SK-N-SH (cell line): ENCODE measurements around the gene IGSF9B. TPM values are rescaled to one million over a fixed set of nuclear protein-coding genes. Genes with fewer than 3 reads are reported as not detected.

Source experiments
- CTCF ChIA-PET: fragments of 300-600, 350-600 bp; formaldehyde crosslinking; extraction: SDS; loops from one replicate; lab custom pipeline; 2021; lab: Yijun Ruan, JAX
- POLR2A ChIA-PET: fragments of 350-600 bp; sonication (Branson Sonifier 250); formaldehyde crosslinking; extraction: SDS; loops from one replicate; lab custom pipeline; 2020; ENCODE audit warnings: antibody characterized with exemption, inconsistent platforms; lab: Yijun Ruan, JAX
- DNase-seq: peaks from one replicate; pipeline ENCODE4 v3.0.0; 2012
- H2AFZ ChIP-seq: fragments of 200-600 bp; sonication (generic); 2 replicates; pipeline ENCODE4 v1.8.1; 2016; ENCODE audit warnings: antibody characterized with exemption, mild to moderate bottlenecking, low read depth
- H3F3A ChIP-seq: fragments of 200-600 bp; sonication (generic); replicated peaks from 2 replicates; pipeline ENCODE3; 2016; ENCODE audit warnings: antibody characterized with exemption, mild to moderate bottlenecking; ENCODE audit not compliant: insufficient read depth
- H3K27ac ChIP-seq, 2 experiments: fragments of 200-500 bp in 1 of 2; fragments of 200-600 bp in 1 of 2; sonication (Bioruptor generic) in 1 of 2; sonication (generic), shearing (Covaris generic) in 1 of 2; 2 replicates each; pipeline versions ENCODE4 v1.5.1 to v1.6.1; 2014 to 2016; ENCODE audit warnings: low read depth in 2 of 2, inconsistent platforms in 1 of 2, low read length in 1 of 2, mild to moderate bottlenecking in 1 of 2, mixed read lengths in 1 of 2
- H3K27me3 ChIP-seq: fragments of 200-600 bp; sonication (generic), shearing (Covaris generic); 2 replicates; pipeline ENCODE4 v1.6.1; 2016; ENCODE audit warnings: mixed run types; ENCODE audit not compliant: insufficient read depth
- H3K36me3 ChIP-seq, 2 experiments: fragments of 200-500 bp in 1 of 2; fragments of 200-600 bp in 1 of 2; sonication (Bioruptor generic) in 1 of 2; sonication (generic) in 1 of 2; replicated peaks in 1 of 2; 2 replicates each; pipeline versions ENCODE3 to v1.5.1; 2014 to 2016; ENCODE audit warnings: low read length in 1 of 2, mild to moderate bottlenecking in 1 of 2; ENCODE audit not compliant: insufficient read depth in 2 of 2, control insufficient read depth in 1 of 2
- H3K4me1 ChIP-seq, 2 experiments: fragments of 200-500 bp in 1 of 2; fragments of 200-600 bp in 1 of 2; sonication (Bioruptor generic) in 1 of 2; sonication (generic), shearing (Covaris generic) in 1 of 2; 2 replicates each; pipeline versions ENCODE4 v1.5.1 to v1.6.1; 2014 to 2016; ENCODE audit warnings: low read depth in 1 of 2, low read length in 1 of 2, mixed run types in 1 of 2; ENCODE audit not compliant: insufficient read depth in 2 of 2, control insufficient read depth in 1 of 2
- H3K4me2 ChIP-seq: fragments of 200-600 bp; sonication (generic), shearing (Covaris generic); 2 replicates; pipeline ENCODE4 v1.6.1; 2017; ENCODE audit warnings: mixed run types
- H3K4me3 ChIP-seq, 2 experiments: fragments of 200-500 bp in 1 of 2; fragments of 200-600 bp in 1 of 2; sonication (Bioruptor generic) in 1 of 2; sonication (generic), shearing (Covaris generic) in 1 of 2; 2 replicates each; pipeline versions ENCODE4 v1.5.1 to v1.8.1; 2014 to 2016; ENCODE audit warnings: low read depth in 2 of 2, inconsistent platforms in 1 of 2, low read length in 1 of 2, mild to moderate bottlenecking in 1 of 2, mixed read lengths in 1 of 2, moderate library complexity in 1 of 2
- H3K79me2 ChIP-seq: fragments of 200-600 bp; sonication (generic); 2 replicates; pipeline ENCODE4 v1.8.1; 2017; ENCODE audit warnings: mild to moderate bottlenecking; ENCODE audit not compliant: insufficient read depth
- H3K9ac ChIP-seq: fragments of 200-600 bp; sonication (generic); 2 replicates; pipeline ENCODE4 v1.6.1; 2017; ENCODE audit warnings: mixed run types
- H3K9me2 ChIP-seq: fragments of 200-600 bp; sonication (generic); 2 replicates; pipeline ENCODE4 v1.6.1; 2017; ENCODE audit warnings: mixed run types
- H3K9me3 ChIP-seq: fragments of 200-600 bp; sonication (generic); 2 replicates; pipeline ENCODE4 v1.6.1; 2017; ENCODE audit warnings: mixed run types, mild to moderate bottlenecking, moderate library complexity
- H4K20me1 ChIP-seq: fragments of 200-600 bp; sonication (generic); 2 replicates; pipeline ENCODE4 v1.6.1; 2017; ENCODE audit warnings: mild to moderate bottlenecking, mixed run types; ENCODE audit not compliant: insufficient read depth
- CHD2 ChIP-seq: fragments of 150-350 bp; IDR thresholded peaks from 2 replicates; pipeline ENCODE4 v1.6.1; 2018; ENCODE audit warnings: low read length; ENCODE audit not compliant: partially characterized antibody
- FOSL2 ChIP-seq: IDR thresholded peaks from 2 replicates; pipeline ENCODE4 v1.4.0; 2012; ENCODE audit warnings: low read depth, mild to moderate bottlenecking, moderate library complexity, borderline replicate concordance
- FOXM1 ChIP-seq: IDR thresholded peaks from 2 replicates; pipeline ENCODE4 v1.4.0; 2012; ENCODE audit warnings: low read depth, mild to moderate bottlenecking
- GATA2 ChIP-seq: sonication (generic); formaldehyde crosslinking; IDR thresholded peaks from 2 replicates; pipeline ENCODE4 v1.5.0; 2020; ENCODE audit warnings: mild to moderate bottlenecking, missing genetic modification reagents
- MXI1 ChIP-seq: IDR thresholded peaks from 2 replicates; pipeline ENCODE4 v1.6.1; 2012; ENCODE audit warnings: mild to moderate bottlenecking, low read depth, low read length, improper control_type of control experiment
- NFIC ChIP-seq: IDR thresholded peaks from 2 replicates; pipeline ENCODE4 v1.4.0; 2012; ENCODE audit warnings: borderline replicate concordance
- POLR2AphosphoS5 ChIP-seq: IDR thresholded peaks from 2 replicates; pipeline ENCODE4 v1.6.1; 2012; ENCODE audit warnings: low read depth, low read length
- RAD21 ChIP-seq: IDR thresholded peaks from 2 replicates; pipeline ENCODE4 v1.6.1; 2012; ENCODE audit warnings: mild to moderate bottlenecking, low read length
- RCOR1 ChIP-seq: fragments of 150-350 bp; IDR thresholded peaks from 2 replicates; pipeline ENCODE4 v1.6.1; 2017; ENCODE audit warnings: antibody characterized with exemption, low read length
- WGBS: methylation state at CpG from one replicate; pipeline ENCODE4 v1.1.6; 2017; ENCODE audit warnings: low lambda C conversion rate; 5-methylcytosine and 5-hydroxymethylcytosine counted together
- polyA plus RNA-seq, 3 experiments: library from polyadenylated mRNA; depleted of rRNA; stranded (reverse); fragments of >200 nt; gene quantifications; 2 replicates each; pipeline ENCODE4 v1.2.3, GENCODE V29; 2012

IGSF9B gene
- polyA plus RNA-seq, 1 of the 3 experiments (the other 2 are of a cell fraction), result 0.41 TPM

DNA sequence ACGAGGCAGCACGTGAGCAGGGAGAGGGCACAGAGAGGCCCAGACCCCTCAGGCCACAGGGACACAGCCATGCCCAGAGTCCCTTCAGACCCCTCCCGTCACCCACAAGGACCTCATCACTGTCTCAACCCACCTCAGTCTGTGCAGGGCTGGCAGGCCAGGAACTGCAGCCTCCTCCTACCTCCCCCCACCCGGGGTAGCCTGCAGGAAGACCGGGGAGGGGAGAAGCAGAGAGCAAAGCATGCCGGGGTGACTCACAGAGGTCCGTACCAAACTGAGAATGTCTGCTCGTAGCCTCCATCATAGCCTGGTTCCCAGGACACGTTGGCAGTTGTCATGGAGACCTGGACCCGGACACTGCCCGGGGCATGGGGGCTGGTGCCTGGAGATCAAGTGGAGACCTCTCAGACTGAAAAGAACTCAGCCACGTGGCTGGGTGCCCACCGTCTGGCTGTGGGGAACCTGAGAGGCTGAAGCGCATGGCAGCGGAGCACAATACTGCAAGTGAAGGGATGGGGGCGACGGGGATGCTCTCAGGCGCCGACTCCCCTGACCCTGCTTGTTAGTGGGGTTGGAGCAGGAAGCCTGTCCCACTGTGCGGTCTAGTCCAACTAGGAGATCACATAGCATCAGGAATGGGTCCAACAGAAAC, 27.2 kb downstream of the IGSF9B start:
- H3F3A ChIP-seq, result no peaks in the 10 kb centered on the region
- H3K9me3 ChIP-seq, result no peaks in the 10 kb centered on the region
- no peaks in the 10 kb centered on the region for H3K36me3 ChIP-seq
- no peak overlapping the region for H3K9ac ChIP-seq
- WGBS, result 38% methylated on average over 12 of the region's 20 CpGs
- peak; percentile 80 for DNase-seq
- H3K4me3 ChIP-seq, result no peak overlapping the region
- peak; percentile 69; the same call in 1 of the 2 replicates for TF ChIP-seq MXI1
- TF ChIP-seq FOSL2, result no peak
- TF ChIP-seq, all 33 proteins: peak for 1
- Histone ChIP-seq H2AFZ (no peak overlapping the region), H3K4me2 (no peak overlapping the region), H3K27me3 (no peaks in the 10 kb centered on the region), H3K9me2 (no peaks in the 10 kb centered on the region), H3K79me2 (no peaks in the 10 kb centered on the region), H3K27ac (peak overlapping the region in 1 of 2 experiments; percentile 89; a peak in 2 of 4 replicates), H3K4me1 (peaks cover 0 to 46% of the 10 kb centered on the region in 2 experiments; a peak in 1 of 4 replicates), H4K20me1 (no peaks in the 10 kb centered on the region)
- CTCF ChIA-PET, result interaction anchor here (7.6 kb wide), 1 partner anchor 115 kb away, joined by 293 read pairs; no protein-coding TSS in a partner anchor
- POLR2A ChIA-PET, result no interaction called here

DNA sequence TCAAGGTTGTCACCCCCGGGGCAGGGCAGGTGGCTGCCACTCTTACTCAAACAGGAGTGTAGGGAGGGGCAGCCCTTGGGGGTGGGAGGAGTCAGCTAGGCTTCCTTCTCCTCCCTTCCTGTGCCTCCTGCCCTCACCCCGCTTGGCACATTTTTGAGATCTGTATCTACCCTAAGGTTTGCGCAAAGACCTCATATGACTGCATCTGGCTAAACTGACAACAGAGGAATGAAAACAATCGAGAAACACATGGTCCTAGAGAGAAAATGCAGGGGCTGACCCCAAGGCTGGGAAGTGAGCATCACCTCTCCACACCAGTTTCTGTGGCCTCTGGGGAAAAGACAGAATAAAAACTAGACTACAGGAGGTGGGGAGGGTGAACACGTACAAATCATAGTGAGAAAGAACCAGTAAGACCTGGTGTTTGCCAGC, 28.1 kb downstream of the IGSF9B start:
- no peaks in the 10 kb centered on the region for H3K27me3 ChIP-seq
- H3K27ac ChIP-seq, result peak overlapping the region in 1 of 2 experiments; percentile 89; a peak in 2 of 4 replicates
- peaks cover 0 to 2% of the 10 kb centered on the region in 2 experiments for H3K36me3 ChIP-seq
- no peak overlapping the region for H3K4me3 ChIP-seq
- no peak overlapping the region for H2AFZ ChIP-seq
- no peak overlapping the region for H3K9ac ChIP-seq
- H3F3A ChIP-seq, result no peaks in the 10 kb centered on the region
- ChIA-PET CTCF (interaction anchor here (0.9 to 7.6 kb wide), 21 partner anchors 9 to 266 kb away, joined by 3 to 293 read pairs (median 6); partner anchors contain the start of genes IGSF9B and JAM3), POLR2A (interaction anchor here (1.0 to 2.2 kb wide), 5 partner anchors 9 to 117 kb away, joined by 4 to 17 read pairs (median 8); no protein-coding TSS in a partner anchor)
- peaks cover 0 to 40% of the 10 kb centered on the region in 2 experiments; a peak in 1 of 4 replicates for H3K4me1 ChIP-seq
- H3K9me3 ChIP-seq, result no peaks in the 10 kb centered on the region
- no peaks in the 10 kb centered on the region for H3K9me2 ChIP-seq
- DNase-seq, result peak; percentile 81
- no peaks in the 10 kb centered on the region for H4K20me1 ChIP-seq
- H3K4me2 ChIP-seq, result no peak overlapping the region
- 25% methylated on average over 4 of the region's 5 CpGs for WGBS
- TF ChIP-seq GATA2 (CRISPR knock-in tag), result peak; percentile 74
- TF ChIP-seq NFIC, result no peak
- no peak for TF ChIP-seq CHD2
- TF ChIP-seq RAD21, result 0 out of 2 replicates have a peak, but pooled peaks have one; percentile 4
- TF ChIP-seq FOXM1, result no peak
- no peak for TF ChIP-seq POLR2AphosphoS5
- 0 out of 2 replicates have a peak, but pooled peaks have one; percentile 35 for TF ChIP-seq RCOR1
- peak; percentile 70; the same call in 1 of the 2 replicates for TF ChIP-seq MXI1
- no peaks in the 10 kb centered on the region for H3K79me2 ChIP-seq
